Measurements from ENCODE around the gene ECHDC3.

- TF ChIP-seq POLR2A (IDR thresholded peaks at IDR 0.05) (no peak), CTCF (IDR thresholded peaks at IDR 0.05) (no peak)
Observed at GRCh38 chr10:11742009-11742778, at the start of gene ECHDC3.
